CD14-positive monocyte (primary cell): ENCODE measurements around the gene STXBP6. TPM values are rescaled to one million over a fixed set of nuclear protein-coding genes. Genes with fewer than 3 reads are reported as not detected.

Experiments
- DNase-seq, 3 donors: peaks; one replicate each; pipeline ENCODE4 v3.0.0-alpha.2; 2011 to 2022
- H2AFZ ChIP-seq: 2 replicates; pipeline ENCODE4 v1.6.0; 2012; ENCODE audit warnings: mild to moderate bottlenecking, low read depth, low read length, inconsistent platforms; ENCODE audit not compliant: insufficient read depth, poor library complexity, severe bottlenecking
- H3K27ac ChIP-seq, 2 donors: 1 replicate in 1 of 2; 2 replicates in 1 of 2; pipeline ENCODE4 v1.5.1; 2012 to 2013; ENCODE audit warnings: low read length in 2 of 2, control low read depth in 1 of 2, inconsistent platforms in 1 of 2, low read depth in 1 of 2, mild to moderate bottlenecking in 1 of 2
- H3K27me3 ChIP-seq, 2 donors: one replicate each; pipeline versions ENCODE4 v1.6.0 to v1.6.1; 2011 to 2013; ENCODE audit warnings: low read length in 2 of 2; ENCODE audit not compliant: control insufficient read depth in 2 of 2, insufficient read depth in 2 of 2
- H3K36me3 ChIP-seq, 2 donors: replicated peaks in 1 of 2; 1 replicate in 1 of 2; 2 replicates in 1 of 2; pipeline versions ENCODE4 v1.5.1 to v1.6.1; 2012 to 2013; ENCODE audit warnings: low read length in 2 of 2, control low read depth in 1 of 2, inconsistent platforms in 1 of 2, mild to moderate bottlenecking in 1 of 2; ENCODE audit not compliant: insufficient read depth in 2 of 2, control insufficient read depth in 1 of 2
- H3K4me1 ChIP-seq, 2 donors: 1 replicate in 1 of 2; 2 replicates in 1 of 2; pipeline versions ENCODE4 v1.5.1 to v1.6.1; 2012 to 2013; ENCODE audit warnings: low read length in 2 of 2, control low read depth in 1 of 2, inconsistent platforms in 1 of 2, mild to moderate bottlenecking in 1 of 2, moderate library complexity in 1 of 2; ENCODE audit not compliant: insufficient read depth in 2 of 2, control insufficient read depth in 1 of 2
- H3K4me2 ChIP-seq: replicated peaks from 2 replicates; pipeline ENCODE3; 2012; ENCODE audit warnings: low read length, moderate library complexity, mild to moderate bottlenecking; ENCODE audit not compliant: poor library complexity, severe bottlenecking; ENCODE audit errors: extremely low read depth
- H3K4me3 ChIP-seq, 3 experiments: fragments of 200-600 bp in 1 of 3; sonication (generic) in 1 of 3; replicated peaks in 1 of 3; 1 replicate in 2 of 3; 2 replicates in 1 of 3; pipeline ENCODE4 v1.5.1; 2011 to 2013; ENCODE audit warnings: low read length in 3 of 3, mild to moderate bottlenecking in 3 of 3, control low read depth in 2 of 3, low read depth in 2 of 3, inconsistent platforms in 1 of 3, moderate library complexity in 1 of 3
- H3K79me2 ChIP-seq: 2 replicates; pipeline ENCODE4 v1.6.0; 2012; ENCODE audit warnings: mild to moderate bottlenecking, control low read depth, inconsistent platforms, low read length, moderate library complexity; ENCODE audit not compliant: insufficient read depth
- H3K9ac ChIP-seq: 2 replicates; pipeline ENCODE4 v1.6.0; 2017; ENCODE audit warnings: low read length, mild to moderate bottlenecking; ENCODE audit not compliant: insufficient read depth, poor library complexity, severe bottlenecking
- H3K9me3 ChIP-seq, 2 donors: replicated peaks in 1 of 2; 1 replicate in 1 of 2; 2 replicates in 1 of 2; pipeline versions ENCODE4 v1.5.1 to v1.6.1; 2012 to 2013; ENCODE audit warnings: low read length in 2 of 2, control low read depth in 1 of 2; ENCODE audit not compliant: control insufficient read depth in 1 of 2, insufficient read depth in 1 of 2
- H4K20me1 ChIP-seq: 2 replicates; pipeline ENCODE4 v1.6.0; 2012; ENCODE audit warnings: mild to moderate bottlenecking, low read length, control low read depth, moderate library complexity; ENCODE audit not compliant: insufficient read depth
- H3K27ac Mint-ChIP-seq, 7 donors: one replicate each; pipeline ENCODE4 v1.8.0; 2020; ENCODE audit warnings: mild to moderate bottlenecking in 7 of 7, mixed read lengths in 7 of 7, moderate library complexity in 6 of 7, inconsistent platforms in 2 of 7
- H3K27me3 Mint-ChIP-seq, 3 donors: one replicate each; pipeline ENCODE4 v1.8.0; 2021 to 2022; ENCODE audit warnings: low read depth in 3 of 3, mild to moderate bottlenecking in 3 of 3, mixed read lengths in 3 of 3, moderate library complexity in 3 of 3, inconsistent platforms in 1 of 3
- H3K36me3 Mint-ChIP-seq, 2 donors: one replicate each; pipeline ENCODE4 v1.8.0; 2020; ENCODE audit warnings: mixed read lengths in 2 of 2, inconsistent platforms in 1 of 2, mild to moderate bottlenecking in 1 of 2
- H3K4me1 Mint-ChIP-seq: one replicate; pipeline ENCODE4 v1.8.0; 2020; ENCODE audit warnings: mild to moderate bottlenecking, mixed read lengths
- H3K4me3 Mint-ChIP-seq, 2 donors: one replicate each; pipeline ENCODE4 v1.8.0; 2020; ENCODE audit warnings: mild to moderate bottlenecking in 2 of 2, mixed read lengths in 2 of 2, moderate library complexity in 1 of 2
- H3K9me3 Mint-ChIP-seq, 7 donors: one replicate each; pipeline ENCODE4 v1.8.0; 2020 to 2022; ENCODE audit warnings: mixed read lengths in 7 of 7, mild to moderate bottlenecking in 6 of 7, moderate library complexity in 6 of 7, inconsistent platforms in 2 of 7
- CTCF ChIP-seq: fragments of 200-600 bp; IDR thresholded peaks from one replicate; pipeline ENCODE4 v1.8.0; 2022; ENCODE audit warnings: antibody characterized with exemption, mild to moderate bottlenecking
- WGBS: methylation state at CpG from one replicate; pipeline ENCODE4 v1.1.5; 2013; ENCODE audit warnings: missing lambda C conversion rate; ENCODE audit not compliant: insufficient coverage; 5-methylcytosine and 5-hydroxymethylcytosine counted together
- intact Hi-C, 2 donors: fragments of 100-400 bp; cut with micrococcal nuclease; formaldehyde crosslinking; loops; one replicate each; pipeline versions ENCODE4 v1.15.0 to v1.15.1; 2023
- polyA plus RNA-seq, 3 donors: library from polyadenylated mRNA; depleted of rRNA in 1 of 3; unstranded in 2 of 3; stranded (reverse) in 1 of 3; fragments of 300-500 nt in 2 of 3; fragments of >200 nt in 1 of 3; fragmentation: Illumina TruSeq in 2 of 3; gene quantifications; 1 replicate in 2 of 3; 2 replicates in 1 of 3; pipeline ENCODE4 v1.2.3, GENCODE V29; 2012 to 2021

The STXBP6 gene
- polyA plus RNA-seq, 3 donors = 0.05 to 0.25 (median 0.08) TPM

GRCh38 chr14:24828486-24828885, 221.5 kb downstream of the STXBP6 start:
- no peaks in the 10 kb centered on the region for H3K4me1 ChIP-seq
- H3K9ac ChIP-seq = no peak overlapping the region
- H3K4me3 ChIP-seq = no peak overlapping the region
- no peak overlapping the region for H3K4me3 Mint-ChIP-seq
- DNase-seq = no peak
- H2AFZ ChIP-seq = no peak overlapping the region
- H3K27me3 Mint-ChIP-seq = peaks cover 0 to 3% (median 2%) of the 10 kb centered on the region in 3 donors
- no peak overlapping the region for H3K4me2 ChIP-seq
- no peak overlapping the region for H3K27ac Mint-ChIP-seq
- no peaks in the 10 kb centered on the region for H4K20me1 ChIP-seq
- no peaks in the 10 kb centered on the region for H3K9me3 Mint-ChIP-seq
- H3K36me3 Mint-ChIP-seq = no peaks in the 10 kb centered on the region
- H3K36me3 ChIP-seq = no peaks in the 10 kb centered on the region
- H3K79me2 ChIP-seq = no peaks in the 10 kb centered on the region
- H3K4me1 Mint-ChIP-seq = no peaks in the 10 kb centered on the region
- no peak overlapping the region for H3K27ac ChIP-seq
- WGBS = 100% methylated on average over 1 of the region's 4 CpGs
- TF ChIP-seq CTCF = no peak
- intact Hi-C loops = no loop called here
- no peaks in the 10 kb centered on the region for H3K9me3 ChIP-seq
- peaks cover 0 to 2% of the 10 kb centered on the region in 2 donors for H3K27me3 ChIP-seq

GRCh38 chr14:24826390-24826789, 223.6 kb downstream of the STXBP6 start:
- no peak overlapping the region for H3K4me2 ChIP-seq
- Mint-ChIP-seq H3K4me1 (no peaks in the 10 kb centered on the region), H3K4me3 (no peak overlapping the region), H3K27me3 (peaks cover 2 to 4% (median 4%) of the 10 kb centered on the region in 3 donors), H3K27ac (no peak overlapping the region), H3K36me3 (no peaks in the 10 kb centered on the region), H3K9me3 (no peaks in the 10 kb centered on the region)
- no peaks in the 10 kb centered on the region for H3K9me3 ChIP-seq
- H3K36me3 ChIP-seq = no peaks in the 10 kb centered on the region
- H3K4me1 ChIP-seq = no peaks in the 10 kb centered on the region
- DNase-seq = no peak
- TF ChIP-seq CTCF = no peak
- H4K20me1 ChIP-seq = no peaks in the 10 kb centered on the region
- intact Hi-C loops = no loop called here
- no peaks in the 10 kb centered on the region for H3K79me2 ChIP-seq
- no peak overlapping the region for H2AFZ ChIP-seq
- H3K4me3 ChIP-seq = no peak overlapping the region
- 96% methylated on average over 3 of the region's 5 CpGs for WGBS
- H3K27me3 ChIP-seq = peaks cover 0 to 3% of the 10 kb centered on the region in 2 donors
- H3K27ac ChIP-seq = no peak overlapping the region
- no peak overlapping the region for H3K9ac ChIP-seq
